Hepatocyte (in vitro differentiated cells): ENCODE measurements around the gene GGTA1. TPM values are rescaled to one million over a fixed set of nuclear protein-coding genes. Genes with fewer than 3 reads are reported as not detected.

Source experiments
- DNase-seq: peaks from one replicate; pipeline ENCODE4 v3.0.0-alpha.2; 2016; ENCODE audit warnings: low spot score
- H2AFZ ChIP-seq: fragments of 200-600 bp; sonication (generic); 2 replicates; pipeline ENCODE4 v1.6.0; 2016; ENCODE audit warnings: antibody characterized with exemption, mild to moderate bottlenecking
- H3K27ac ChIP-seq: fragments of 200-600 bp; sonication (generic); 2 replicates; pipeline ENCODE4 v1.5.1; 2016; ENCODE audit warnings: mild to moderate bottlenecking
- H3K27me3 ChIP-seq: fragments of 200-600 bp; sonication (generic); 2 replicates; pipeline ENCODE4 v1.6.1; 2016
- H3K36me3 ChIP-seq: fragments of 200-600 bp; sonication (generic); replicated peaks from 2 replicates; pipeline ENCODE4 v1.5.1; 2016; ENCODE audit warnings: low read depth; ENCODE audit not compliant: insufficient read depth
- H3K4me1 ChIP-seq: fragments of 200-600 bp; sonication (generic); 2 replicates; pipeline ENCODE4 v1.5.1; 2016; ENCODE audit warnings: mild to moderate bottlenecking, moderate library complexity; ENCODE audit not compliant: insufficient read depth
- H3K4me2 ChIP-seq: fragments of 200-600 bp; sonication (generic); 2 replicates; pipeline ENCODE4 v1.6.0; 2016
- H3K4me3 ChIP-seq: fragments of 200-600 bp; sonication (generic); 2 replicates; pipeline ENCODE4 v1.5.1; 2016; ENCODE audit warnings: mild to moderate bottlenecking
- H3K79me2 ChIP-seq: fragments of 200-600 bp; sonication (generic); 2 replicates; pipeline ENCODE4 v1.6.0; 2017; ENCODE audit warnings: mild to moderate bottlenecking
- H3K9me2 ChIP-seq: fragments of 200-600 bp; sonication (generic); replicated peaks from 2 replicates; pipeline ENCODE4 v1.6.0; 2017; ENCODE audit warnings: mild to moderate bottlenecking; ENCODE audit not compliant: insufficient read depth
- H3K9me3 ChIP-seq: fragments of 200-600 bp; sonication (generic); 2 replicates; pipeline ENCODE4 v1.5.1; 2016; ENCODE audit warnings: low read depth, mild to moderate bottlenecking
- H4K20me1 ChIP-seq: fragments of 200-600 bp; sonication (generic); 2 replicates; pipeline ENCODE4 v1.6.0; 2016; ENCODE audit warnings: mild to moderate bottlenecking; ENCODE audit not compliant: insufficient read depth, poor library complexity, severe bottlenecking
- CTCF ChIP-seq: fragments of 200-600 bp; sonication (generic); IDR thresholded peaks from 2 replicates; pipeline ENCODE4 v1.5.1; 2016; ENCODE audit warnings: antibody characterized with exemption, mild to moderate bottlenecking; ENCODE audit not compliant: poor library complexity
- EZH2 ChIP-seq: fragments of 200-600 bp; sonication (generic); IDR thresholded peaks from 2 replicates; pipeline ENCODE4 v1.6.1; 2016; ENCODE audit warnings: antibody characterized with exemption, mild to moderate bottlenecking, borderline replicate concordance
- EZH2phosphoT487 ChIP-seq: fragments of 200-600 bp; sonication (generic); IDR thresholded peaks from one replicate; pipeline ENCODE4 v1.6.1; 2018; ENCODE audit warnings: antibody characterized with exemption, mild to moderate bottlenecking, low read depth, moderate library complexity; ENCODE audit not compliant: unreplicated experiment, severe bottlenecking
- WGBS: methylation state at CpG from one replicate; pipeline ENCODE4 v1.1.6; 2016; ENCODE audit warnings: low lambda C conversion rate; ENCODE audit errors: missing lambda C conversion rate; 5-methylcytosine and 5-hydroxymethylcytosine counted together
- polyA plus RNA-seq: library from polyadenylated mRNA; unstranded; fragments of >200 nt; fragmentation: Nextera tagmentation; extraction: Ambion mirVana; gene quantifications from 2 replicates; pipeline ENCODE4 v1.2.1, GENCODE V29; 2016
- total RNA-seq: library from RNA; depleted of rRNA; stranded (reverse); fragments of >200 nt; gene quantifications from 2 replicates; pipeline ENCODE4 v1.2.3, GENCODE V29; 2014

The GGTA1 gene
- total and polyA plus RNA-seq, 2 experiments from 2014 or later: 0.07 to 0.77 TPM

DNA sequence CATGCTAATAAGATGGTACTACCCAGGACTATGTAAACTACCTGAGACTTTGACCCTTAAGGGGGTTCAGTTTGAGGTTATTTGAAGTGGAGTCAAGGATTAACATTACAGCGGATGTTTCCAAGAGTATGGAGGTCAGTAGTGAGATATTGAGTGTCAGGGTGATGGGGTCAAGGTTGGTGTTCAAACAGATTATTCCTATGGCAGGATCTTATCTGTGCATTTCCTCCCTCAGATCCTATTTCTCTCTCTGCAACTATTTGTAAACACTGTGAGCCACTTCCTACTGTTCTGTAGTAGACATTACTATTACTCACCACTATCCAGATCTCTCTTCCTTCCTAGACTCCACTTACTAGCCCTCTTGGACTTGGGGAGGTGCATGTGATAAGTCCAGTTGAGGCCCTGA lies 75.6 kb downstream of the GGTA1 start:
- H3K27me3 ChIP-seq: no peaks in the 10 kb centered on the region
- TF ChIP-seq CTCF: no peak
- TF ChIP-seq EZH2: no peak
- no peak for TF ChIP-seq EZH2phosphoT487
- no peaks in the 10 kb centered on the region for H3K36me3 ChIP-seq
- H2AFZ ChIP-seq: no peak overlapping the region
- 50% methylated on average over 1 of the region's 1 CpG for WGBS
- H3K4me1 ChIP-seq: no peaks in the 10 kb centered on the region
- H3K9me2 ChIP-seq: no peaks in the 10 kb centered on the region
- no peaks in the 10 kb centered on the region for H4K20me1 ChIP-seq
- H3K27ac ChIP-seq: no peak overlapping the region
- DNase-seq: no peak
- no peaks in the 10 kb centered on the region for H3K9me3 ChIP-seq
- H3K4me3 ChIP-seq: no peak overlapping the region
- H3K79me2 ChIP-seq: no peaks in the 10 kb centered on the region
- no peak overlapping the region for H3K4me2 ChIP-seq

GRCh38 chr9:121411993-121412392 lies 87.7 kb downstream of the GGTA1 start:
- Histone ChIP-seq H3K4me3 (no peak overlapping the region), H3K27ac (no peak overlapping the region), H3K4me1 (no peaks in the 10 kb centered on the region), H3K9me3 (no peaks in the 10 kb centered on the region), H3K4me2 (no peak overlapping the region), H3K79me2 (no peaks in the 10 kb centered on the region), H3K36me3 (no peaks in the 10 kb centered on the region), H2AFZ (no peak overlapping the region), H3K27me3 (no peaks in the 10 kb centered on the region), H3K9me2 (no peaks in the 10 kb centered on the region), H4K20me1 (no peaks in the 10 kb centered on the region)
- DNase-seq: no peak
- 79% methylated on average over 3 of the region's 3 CpGs for WGBS
- no peak for TF ChIP-seq EZH2
- no peak for TF ChIP-seq CTCF
- TF ChIP-seq EZH2phosphoT487: no peak

DNA sequence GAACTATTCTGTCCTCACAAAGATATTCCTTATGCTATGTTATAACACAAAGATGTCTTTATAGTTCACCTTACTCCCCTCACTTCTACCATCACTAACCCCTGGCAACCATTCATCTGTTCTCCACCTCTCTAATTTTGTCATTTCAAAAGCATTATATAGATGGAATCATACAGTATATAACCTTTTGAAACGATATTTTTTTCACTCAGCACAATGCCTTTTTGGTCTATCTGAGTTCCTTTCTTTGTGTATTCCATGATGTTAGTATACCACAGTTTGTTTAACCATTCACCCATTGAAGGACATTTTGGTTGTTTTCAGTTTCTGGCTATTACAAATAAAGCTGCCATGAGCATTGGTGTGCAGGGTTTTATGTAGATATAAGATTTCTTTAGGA lies 93.7 kb downstream of the GGTA1 start:
- no peaks in the 10 kb centered on the region for H3K36me3 ChIP-seq
- no peaks in the 10 kb centered on the region for H3K9me3 ChIP-seq
- H3K79me2 ChIP-seq: no peaks in the 10 kb centered on the region
- H3K4me1 ChIP-seq: no peaks in the 10 kb centered on the region
- no peak overlapping the region for H3K4me2 ChIP-seq
- no peak for DNase-seq
- TF ChIP-seq EZH2: no peak
- TF ChIP-seq EZH2phosphoT487: no peak
- no peak for TF ChIP-seq CTCF
- no peaks in the 10 kb centered on the region for H4K20me1 ChIP-seq
- H3K27ac ChIP-seq: no peak overlapping the region
- H3K9me2 ChIP-seq: no peaks in the 10 kb centered on the region
- no peaks in the 10 kb centered on the region for H3K27me3 ChIP-seq
- 87% methylated on average over 1 of the region's 1 CpG for WGBS
- H3K4me3 ChIP-seq: no peak overlapping the region
- no peak overlapping the region for H2AFZ ChIP-seq

Other genes with a start within 250 kb of the GGTA1 start
- 369 and 396 TPM in 2 replicates for gene GSN, start 231.7 kb downstream of the GGTA1 start, total RNA-seq
- 321 and 404 TPM in 2 replicates for gene GSN, start 231.7 kb downstream of the GGTA1 start, polyA plus RNA-seq
- gene STOM, start 129.6 kb downstream of the GGTA1 start, total RNA-seq: 130 and 156 TPM in 2 replicates
- 85.5 and 93.7 TPM in 2 replicates for gene STOM, start 129.6 kb downstream of the GGTA1 start, polyA plus RNA-seq
- gene DAB2IP, start 151.8 kb upstream of the GGTA1 start, total RNA-seq: 23.6 and 31.0 TPM in 2 replicates
- 11.1 and 11.6 TPM in 2 replicates for gene DAB2IP, start 151.8 kb upstream of the GGTA1 start, polyA plus RNA-seq